ENCODE data around the gene LIMS2.

The LIMS2 gene

GRCh38 chr2:127590386-127591190, 84.7 kb downstream of the LIMS2 start:
- TF ChIP-seq YY1 (IDR thresholded peaks at IDR 0.05; ENCODE audit: insufficient read depth, insufficient read length) (no peak), SUZ12 (IDR thresholded peaks at IDR 0.05; ENCODE audit: extremely low read depth, insufficient read depth, insufficient read length) (no peak), ZNF274 (IDR thresholded peaks at IDR 0.05; ENCODE audit: low read depth, low read length) (no peak)
- DNase-seq (ENCODE audit: low read depth, low spot score) = no peak
- Histone ChIP-seq H3K9ac (ENCODE audit: insufficient read length, low read depth) (no peak overlapping the region), H3K4me3 (ENCODE audit: insufficient read length, low read depth) (no peak overlapping the region), H3K4me1 (ENCODE audit: insufficient read depth, insufficient read length) (peaks cover 4% of the 10 kb centered on the region), H3K27me3 (ENCODE audit: insufficient read depth, insufficient read length) (no peaks in the 10 kb centered on the region), H3K36me3 (ENCODE audit: insufficient read depth, insufficient read length, low read length) (no peaks in the 10 kb centered on the region), H3K9me3 (ENCODE audit: insufficient read depth, low read length) (no peaks in the 10 kb centered on the region)

DNA sequence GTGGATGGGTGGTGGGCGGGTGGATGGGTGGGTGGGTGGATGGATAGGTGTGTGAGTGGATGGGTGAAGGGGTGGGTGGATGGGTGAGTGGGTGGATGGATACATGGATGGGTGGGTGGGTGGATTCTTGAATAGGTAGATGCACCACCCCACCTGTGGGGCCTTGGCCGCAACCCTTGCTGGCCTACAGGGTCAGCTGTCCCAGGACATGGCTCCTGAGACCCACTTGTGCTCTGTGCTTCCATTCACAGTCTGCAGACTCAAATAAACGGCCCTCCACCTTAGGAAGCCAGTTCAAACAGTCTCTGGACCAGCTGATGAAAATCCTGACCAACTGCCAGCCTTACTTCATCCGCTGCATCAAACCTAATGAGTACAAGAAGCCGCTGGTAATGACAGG, 85.5 kb downstream of the LIMS2 start:
- H3K9me3 ChIP-seq (ENCODE audit: insufficient read depth, low read length) = no peaks in the 10 kb centered on the region
- H3K4me1 ChIP-seq (ENCODE audit: insufficient read depth, insufficient read length) = peaks cover 4% of the 10 kb centered on the region
- H3K9ac ChIP-seq (ENCODE audit: insufficient read length, low read depth) = no peak overlapping the region
- DNase-seq (ENCODE audit: low read depth, low spot score) = no peak
- no peaks in the 10 kb centered on the region for H3K27me3 ChIP-seq (ENCODE audit: insufficient read depth, insufficient read length)
- H3K4me3 ChIP-seq (ENCODE audit: insufficient read length, low read depth) = no peak overlapping the region
- TF ChIP-seq ZNF274 (IDR thresholded peaks at IDR 0.05; ENCODE audit: low read depth, low read length) (no peak), SUZ12 (IDR thresholded peaks at IDR 0.05; ENCODE audit: extremely low read depth, insufficient read depth, insufficient read length) (no peak), YY1 (IDR thresholded peaks at IDR 0.05; ENCODE audit: insufficient read depth, insufficient read length) (no peak)
- H3K36me3 ChIP-seq (ENCODE audit: insufficient read depth, insufficient read length, low read length) = no peaks in the 10 kb centered on the region

GRCh38 chr2:127589358-127589757, 86.0 kb downstream of the LIMS2 start:
- peaks cover 4% of the 10 kb centered on the region for H3K4me1 ChIP-seq (ENCODE audit: insufficient read depth, insufficient read length)
- H3K27me3 ChIP-seq (ENCODE audit: insufficient read depth, insufficient read length) = no peaks in the 10 kb centered on the region
- no peaks in the 10 kb centered on the region for H3K9me3 ChIP-seq (ENCODE audit: insufficient read depth, low read length)
- TF ChIP-seq ZNF274 (IDR thresholded peaks at IDR 0.05; ENCODE audit: low read depth, low read length) (no peak), YY1 (IDR thresholded peaks at IDR 0.05; ENCODE audit: insufficient read depth, insufficient read length) (no peak), SUZ12 (IDR thresholded peaks at IDR 0.05; ENCODE audit: extremely low read depth, insufficient read depth, insufficient read length) (no peak)
- no peak for DNase-seq (ENCODE audit: low read depth, low spot score)
- H3K4me3 ChIP-seq (ENCODE audit: insufficient read length, low read depth) = no peak overlapping the region
- no peaks in the 10 kb centered on the region for H3K36me3 ChIP-seq (ENCODE audit: insufficient read depth, insufficient read length, low read length)
- no peak overlapping the region for H3K9ac ChIP-seq (ENCODE audit: insufficient read length, low read depth)

Measured in NT2/D1 (cell line).